ENCODE measurements around the gene NSL1.

- TF ChIP-seq EP300 (IDR thresholded peaks at IDR 0.05; ENCODE audit: low read length) (no peak), CTCF (IDR thresholded peaks at IDR 0.05 in 2 of 3, conservative IDR thresholded peaks at IDR 0.05 in 1 of 3; ENCODE audit: insufficient read depth in 2 of 3, low read depth in 1 of 3, low read length in 3 of 3) (no peak), MEF2A (IDR thresholded peaks at IDR 0.05; ENCODE audit: control insufficient read depth, low read depth, low read length) (no peak), ZFX (CRISPR knock-in tag; IDR thresholded peaks at IDR 0.05) (no peak), IRF2 (CRISPR knock-in tag; IDR thresholded peaks at IDR 0.05) (no peak), FOXK2 (conservative IDR thresholded peaks at IDR 0.05 in 1 of 2, IDR thresholded peaks at IDR 0.05 in 1 of 2; ENCODE audit: low read depth in 2 of 2) (no peak)
These were observed 36.8 kb upstream of the NSL1 start for GRCh38 chr1:212828395-212828794.

Measured in K562 (cell line).